Neural progenitor cell (in vitro differentiated cells): Measurements from ENCODE around the gene WASL.

ENCODE experiments used
- EZH2 ChIP-seq: fragments of 200-600 bp; sonication (generic); IDR thresholded peaks from 2 replicates; pipeline ENCODE4 v1.6.1; 2017; ENCODE audit warnings: antibody characterized with exemption, mild to moderate bottlenecking, moderate library complexity
- EZH2phosphoT487 ChIP-seq: fragments of 200-600 bp; sonication (generic); IDR thresholded peaks from 2 replicates; pipeline ENCODE4 v1.6.1; 2017; ENCODE audit warnings: antibody characterized with exemption
- TF ChIP-seq, protein P1 (sequence below): fragments of 200-600 bp; sonication (generic); IDR thresholded peaks from 2 replicates; pipeline ENCODE4 v1.5.1; 2017; ENCODE audit warnings: antibody characterized with exemption, mild to moderate bottlenecking

DNA sequence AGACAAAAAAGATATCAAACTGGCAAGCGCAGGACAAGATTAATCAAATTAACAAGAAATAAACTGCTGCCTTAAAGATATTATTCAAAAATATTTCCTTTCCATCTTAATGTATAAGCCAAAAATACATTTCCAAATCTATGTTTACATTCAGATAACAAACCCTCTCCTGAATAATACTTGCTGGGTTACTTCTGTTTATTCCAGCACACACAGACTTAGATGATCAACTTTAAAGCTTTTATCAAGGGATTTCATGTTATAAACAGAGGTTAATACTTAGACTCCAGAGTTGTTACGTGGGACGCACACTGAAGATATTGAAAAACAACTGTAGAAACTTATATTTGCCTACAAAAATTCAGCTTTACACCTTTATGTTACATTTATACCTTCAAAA, 59.6 kb downstream of the WASL start:
- TF ChIP-seq, protein P1, sequence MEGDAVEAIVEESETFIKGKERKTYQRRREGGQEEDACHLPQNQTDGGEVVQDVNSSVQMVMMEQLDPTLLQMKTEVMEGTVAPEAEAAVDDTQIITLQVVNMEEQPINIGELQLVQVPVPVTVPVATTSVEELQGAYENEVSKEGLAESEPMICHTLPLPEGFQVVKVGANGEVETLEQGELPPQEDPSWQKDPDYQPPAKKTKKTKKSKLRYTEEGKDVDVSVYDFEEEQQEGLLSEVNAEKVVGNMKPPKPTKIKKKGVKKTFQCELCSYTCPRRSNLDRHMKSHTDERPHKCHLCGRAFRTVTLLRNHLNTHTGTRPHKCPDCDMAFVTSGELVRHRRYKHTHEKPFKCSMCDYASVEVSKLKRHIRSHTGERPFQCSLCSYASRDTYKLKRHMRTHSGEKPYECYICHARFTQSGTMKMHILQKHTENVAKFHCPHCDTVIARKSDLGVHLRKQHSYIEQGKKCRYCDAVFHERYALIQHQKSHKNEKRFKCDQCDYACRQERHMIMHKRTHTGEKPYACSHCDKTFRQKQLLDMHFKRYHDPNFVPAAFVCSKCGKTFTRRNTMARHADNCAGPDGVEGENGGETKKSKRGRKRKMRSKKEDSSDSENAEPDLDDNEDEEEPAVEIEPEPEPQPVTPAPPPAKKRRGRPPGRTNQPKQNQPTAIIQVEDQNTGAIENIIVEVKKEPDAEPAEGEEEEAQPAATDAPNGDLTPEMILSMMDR, result no peak
- TF ChIP-seq EZH2 (no peak), EZH2phosphoT487 (no peak)
